HepG2 (cell line): ENCODE measurements around the gene ARMCX1. TPM values are rescaled to one million over a fixed set of nuclear protein-coding genes. Genes with fewer than 3 reads are reported as not detected.
"Not testable (repeated sequence)": the region's sequence is repeated elsewhere in the genome, so short reads cannot be mapped to it uniquely, and the experiment has no call there.

Experiments used
- ATAC-seq: fragments of 200-7000 bp; cut with Tn5 transposase; 3 replicates; pipeline ENCODE4 v1.9.1; 2020; ENCODE audit warnings: mild to moderate bottlenecking, moderate library complexity
- BruUV-seq: library from RNA; stranded (reverse); fragments of 400-500 nt; replicated peaks from 2 replicates; lab custom pipeline; 2021; lab: Mats Ljungman, UMichigan
- CTCF ChIA-PET: fragments of 300-600 bp; formaldehyde crosslinking; extraction: SDS; loops from one replicate; lab custom pipeline; 2021; ENCODE audit warnings: low total read pairs, inconsistent platforms, low intra/inter-chr PET ratio; lab: Yijun Ruan, JAX
- POLR2A ChIA-PET: fragments of 350-600 bp; sonication (Branson Sonifier 250); formaldehyde crosslinking; loops from one replicate; lab custom pipeline; 2020; ENCODE audit warnings: antibody characterized with exemption, inconsistent platforms; lab: Yijun Ruan, JAX
- DNase-seq: peaks from one replicate; pipeline ENCODE4 v3.0.0-alpha.2; 2015; ENCODE audit warnings: low spot score
- FAIRE-seq: peaks from 3 replicates; lab custom pipeline; 2011; peaks lifted over from hg19 to GRCh38; lab: Jason Lieb, UNC
- H2AFZ ChIP-seq: one replicate; pipeline ENCODE4 v1.6.1; 2011; ENCODE audit warnings: low read length, inconsistent platforms
- H3K27ac ChIP-seq: fragments of 300-600 bp; 3 replicates; pipeline ENCODE4 v1.8.0; 2011; ENCODE audit warnings: mixed run types, mild to moderate bottlenecking, mixed read lengths, low read length, inconsistent platforms; ENCODE audit not compliant: insufficient read depth; ENCODE audit errors: extremely low read length
- H3K27me3 ChIP-seq, 2 experiments: fragments of 200-600 bp in 1 of 2; 2 replicates in 1 of 2; 3 replicates in 1 of 2; pipeline versions ENCODE4 v1.6.0 to v1.8.0; 2011; ENCODE audit warnings: low read length in 2 of 2, mild to moderate bottlenecking in 2 of 2, moderate library complexity in 2 of 2, inconsistent platforms in 1 of 2; ENCODE audit not compliant: insufficient read depth in 2 of 2, control insufficient read depth in 1 of 2
- H3K36me3 ChIP-seq, 2 experiments: fragments of 200-600 bp in 1 of 2; replicated peaks in 1 of 2; 2 replicates in 1 of 2; 3 replicates in 1 of 2; pipeline versions ENCODE4 v1.5.1 to v1.8.0; 2011; ENCODE audit warnings: low read length in 2 of 2, inconsistent platforms in 1 of 2; ENCODE audit not compliant: insufficient read depth in 2 of 2, control insufficient read depth in 1 of 2
- H3K4me1 ChIP-seq: 2 replicates; pipeline ENCODE4 v1.5.1; 2012; ENCODE audit warnings: low read length, inconsistent platforms; ENCODE audit not compliant: insufficient read depth
- H3K4me2 ChIP-seq: 2 replicates; pipeline ENCODE4 v1.6.0; 2011; ENCODE audit warnings: low read depth, low read length, inconsistent platforms
- H3K4me3 ChIP-seq, 3 experiments: fragments of 200-600 bp in 1 of 3; sonication (generic), shearing (Covaris generic) in 1 of 3; replicated peaks in 1 of 3; 2 replicates each; pipeline ENCODE4 v1.5.1; 2011 to 2016; ENCODE audit warnings: low read length in 3 of 3, inconsistent platforms in 2 of 3, low read depth in 2 of 3, mild to moderate bottlenecking in 2 of 3, control low read depth in 1 of 3, mixed read lengths in 1 of 3; ENCODE audit not compliant: insufficient read depth in 1 of 3
- H3K79me2 ChIP-seq: one replicate; pipeline ENCODE4 v1.6.1; 2011; ENCODE audit warnings: low read length, inconsistent platforms; ENCODE audit not compliant: insufficient read depth
- H3K9ac ChIP-seq: 2 replicates; pipeline ENCODE4 v1.6.0; 2011; ENCODE audit warnings: mild to moderate bottlenecking, low read depth, low read length, inconsistent platforms; ENCODE audit not compliant: insufficient read depth
- H3K9me3 ChIP-seq: 2 replicates; pipeline ENCODE4 v1.5.1; 2012; ENCODE audit warnings: mild to moderate bottlenecking, low read length
- H4K20me1 ChIP-seq: 2 replicates; pipeline ENCODE4 v1.6.0; 2011; ENCODE audit warnings: inconsistent platforms, mild to moderate bottlenecking, low read length, moderate library complexity; ENCODE audit not compliant: insufficient read depth
- PPARG ChIP-seq: conservative IDR thresholded peaks from 2 replicates; pipeline ENCODE4 v1.6.1; 2016; ENCODE audit warnings: missing biosample characterization, missing genetic modification reagents
- SIX4 ChIP-seq: sonication (generic); formaldehyde crosslinking; IDR thresholded peaks from 2 replicates; pipeline ENCODE4 v1.4.0; 2020; ENCODE audit warnings: missing genetic modification reagents
- TOPORS ChIP-seq: sonication (generic); formaldehyde crosslinking; IDR thresholded peaks from 2 replicates; pipeline ENCODE4 v1.8.0; 2023; ENCODE audit warnings: mild to moderate bottlenecking, missing genetic modification reagents
- XRCC5 ChIP-seq: fragments of 200-400 bp; formaldehyde crosslinking; optimal IDR thresholded peaks from 2 replicates; pipeline ENCODE3; 2017; ENCODE audit warnings: mild to moderate bottlenecking, low read length
- ZIK1 ChIP-seq: sonication (generic); formaldehyde crosslinking; IDR thresholded peaks from 2 replicates; pipeline ENCODE4 v1.5.0; 2020; ENCODE audit warnings: mild to moderate bottlenecking, low read depth, missing genetic modification reagents, borderline replicate concordance
- ZNF749 ChIP-seq: sonication (generic); formaldehyde crosslinking; IDR thresholded peaks from 2 replicates; pipeline ENCODE4 v1.8.0; 2022; ENCODE audit warnings: mild to moderate bottlenecking, missing genetic modification reagents, moderate library complexity, borderline replicate concordance
- WGBS: methylation state at CpG from one replicate; pipeline ENCODE4 v1.1.6; 2017; ENCODE audit warnings: low lambda C conversion rate; 5-methylcytosine and 5-hydroxymethylcytosine counted together
- in situ Hi-C: cut with HindIII; loops from 2 replicates; pipeline ENCODE4 v1.10.0; 2017; ENCODE audit warnings: low pct_unique_long_range_greater_than_20kb; ENCODE audit not compliant: extremely low pct_ligation_motif_present
- intact Hi-C: fragments of 100-400 bp; cut with micrococcal nuclease; formaldehyde crosslinking; loops from one replicate; pipeline ENCODE4 v1.10.0; 2022; ENCODE audit not compliant: unreplicated experiment
- polyA plus RNA-seq, 8 experiments: library from polyadenylated mRNA; depleted of rRNA in 3 of 8; stranded (reverse) in 7 of 8; unstranded in 1 of 8; fragments of >200 nt; fragmentation: Illumina TruSeq in 4 of 8; extraction: Trizol in 4 of 8; gene quantifications; 2 replicates each; pipeline versions ENCODE4 v1.2.1 to v1.2.3, GENCODE V29; 2011 to 2016; ENCODE audit warnings: low read depth in 4 of 8, missing spikeins in 1 of 8, mixed read lengths in 1 of 8; ENCODE audit not compliant: insufficient read depth in 1 of 8
- total RNA-seq, 5 experiments: library from RNA; depleted of rRNA; stranded (reverse); fragments of >200 nt; fragmentation: Illumina TruSeq; extraction: Trizol; gene quantifications; 2 replicates each; pipeline ENCODE4 v1.2.3, GENCODE V29; 2016; ENCODE audit warnings: low read depth in 1 of 5

The ARMCX1 gene
- total and polyA plus RNA-seq, 2 of the 13 experiments (the other 11 are each of a cell fraction or from before 2014, with no cell fraction given): not detected

GRCh38 chrX:101550362-101550750 lies at the start of gene ARMCX1 (continued):
- no peak for TF ChIP-seq ZNF749
- TF ChIP-seq SIX4 (CRISPR knock-in tag): no peak
- TF ChIP-seq PPARG: no peak
- no peak for TF ChIP-seq XRCC5

GRCh38 chrX:101502929-101503328 lies 47.4 kb upstream of the ARMCX1 start:
- DNase-seq, H3K4me2 ChIP-seq, H4K20me1 ChIP-seq, CTCF ChIA-PET, BruUV-seq, H3K79me2 ChIP-seq, in situ Hi-C loops, H3K36me3 ChIP-seq, H3K27ac ChIP-seq, ATAC-seq, intact Hi-C loops, FAIRE-seq, H3K9ac ChIP-seq, H3K9me3 ChIP-seq, POLR2A ChIA-PET, H2AFZ ChIP-seq, H3K4me1 ChIP-seq, H3K27me3 ChIP-seq, H3K4me3 ChIP-seq: not testable (repeated sequence)
- WGBS: 80% methylated on average over 1 of the region's 1 CpG

- H3K9ac ChIP-seq: no peak overlapping the region
- no peaks in the 10 kb centered on the region for H3K27me3 ChIP-seq
- CTCF ChIA-PET: no interaction called here
- H3K4me1 ChIP-seq: no peaks in the 10 kb centered on the region
- no peaks in the 10 kb centered on the region for H3K9me3 ChIP-seq
- H2AFZ ChIP-seq: no peak overlapping the region
- FAIRE-seq (no peak), DNase-seq (no peak), ATAC-seq (no peak)
- no peak overlapping the region for H3K4me3 ChIP-seq
- no peaks in the 10 kb centered on the region for H4K20me1 ChIP-seq
- H3K36me3 ChIP-seq: no peaks in the 10 kb centered on the region
- intact Hi-C loops (no loop called here), in situ Hi-C loops (no loop called here)
- H3K79me2 ChIP-seq: no peaks in the 10 kb centered on the region
- POLR2A ChIA-PET: no interaction called here
- no peak for TF ChIP-seq TOPORS (CRISPR knock-in tag)
- TF ChIP-seq ZIK1: no peak
- no TSS peak for BruUV-seq
- no peak overlapping the region for H3K27ac ChIP-seq
- H3K4me2 ChIP-seq: no peak overlapping the region
Observed at GRCh38 chrX:101507372-101507771, 43.0 kb upstream of the ARMCX1 start.
